Tibial artery (tissue), 4 donors: Measurements from ENCODE around the gene CREB3L2.
"Not testable (repeated sequence)": the region's sequence is repeated elsewhere in the genome, so short reads cannot be mapped to it uniquely, and the experiment has no call there.

Source experiments
- DNase-seq, 2 donors: peaks; one replicate each; pipeline ENCODE4 v3.0.0-alpha.2; 2019
- H3K27ac ChIP-seq, 2 donors: fragments of 200-600 bp; sonication (generic) in 1 of 2; 1 replicate in 1 of 2; 2 replicates in 1 of 2; pipeline ENCODE4 v1.5.1; 2018 to 2019; ENCODE audit warnings: mild to moderate bottlenecking in 1 of 2
- H3K27me3 ChIP-seq, 2 donors: fragments of 200-600 bp; sonication (generic) in 1 of 2; one replicate each; pipeline versions ENCODE4 v1.5.1 to v1.6.0; 2016 to 2019
- H3K36me3 ChIP-seq, 3 donors: fragments of 200-600 bp; sonication (generic) in 2 of 3; one replicate each; pipeline ENCODE4 v1.5.1; 2016 to 2019; ENCODE audit warnings: mild to moderate bottlenecking in 2 of 3
- H3K4me1 ChIP-seq, 4 donors: fragments of 200-600 bp; sonication (generic) in 2 of 4; 1 replicate in 3 of 4; 2 replicates in 1 of 4; pipeline ENCODE4 v1.5.1; 2016 to 2019
- H3K4me3 ChIP-seq, 2 donors: fragments of 200-600 bp; sonication (generic) in 1 of 2; 1 replicate in 1 of 2; 2 replicates in 1 of 2; pipeline ENCODE4 v1.5.1; 2018 to 2019; ENCODE audit warnings: mild to moderate bottlenecking in 2 of 2
- H3K9me3 ChIP-seq, 3 donors: fragments of 200-600 bp; sonication (generic) in 1 of 3; one replicate each; pipeline ENCODE4 v1.5.1; 2016 to 2019
- intact Hi-C: fragments of 100-400 bp; cut with DNase I; formaldehyde crosslinking; loops from one replicate; pipeline ENCODE4 v1.15.0; 2023; ENCODE audit warnings: low total_unique reads
- TF ChIP-seq, protein P1 (sequence below), 2 experiments: fragments of 200-600 bp in 1 of 2; fragments of 450-650 bp in 1 of 2; IDR thresholded peaks; one replicate each; pipeline ENCODE4 v1.5.1; 2017 to 2019; ENCODE audit warnings: antibody characterized with exemption in 2 of 2, mild to moderate bottlenecking in 1 of 2, moderate library complexity in 1 of 2

The CREB3L2 gene

DNA sequence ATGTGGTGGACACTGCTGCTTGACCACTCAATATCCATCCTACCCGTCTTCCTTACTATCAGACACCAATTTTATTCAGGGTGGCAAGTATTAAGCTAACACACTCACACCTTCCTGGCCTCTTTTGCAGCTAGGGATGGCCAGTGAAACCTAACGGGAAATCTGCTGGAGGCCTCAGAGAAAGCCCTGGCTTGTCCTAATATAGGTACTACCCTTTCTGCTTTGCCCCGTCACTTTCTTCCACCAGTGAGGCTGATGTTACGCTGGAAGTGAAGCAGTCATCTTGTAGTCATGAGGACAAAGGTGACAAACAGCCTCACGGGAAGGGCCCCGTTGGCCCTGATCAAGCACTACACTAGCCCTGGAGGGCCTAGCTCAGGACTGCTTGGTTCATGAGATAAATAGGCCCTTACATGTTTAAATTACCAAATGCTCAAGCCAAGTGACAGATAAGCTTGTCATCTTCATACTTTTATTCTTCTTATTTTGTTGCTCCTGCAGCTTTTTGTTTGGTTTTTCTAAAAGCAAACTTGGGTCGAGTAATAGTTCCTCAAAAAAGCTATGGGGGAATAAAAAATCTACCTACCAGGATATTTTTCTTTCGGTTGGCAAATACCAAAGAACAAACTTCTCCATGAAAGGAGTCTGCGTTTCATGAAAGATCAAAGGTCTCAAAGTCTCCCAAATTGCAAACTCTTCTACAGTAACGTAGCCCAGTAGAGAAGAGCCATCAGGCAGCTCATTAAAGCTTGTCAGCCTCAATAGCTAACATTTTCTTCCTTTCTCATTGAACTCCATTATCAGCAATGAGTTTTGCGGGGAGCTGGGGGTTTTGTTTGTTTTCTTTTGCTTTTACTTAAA lies 17.5 kb downstream of the CREB3L2 start:
- intact Hi-C loops = no loop called here
- TF ChIP-seq, protein P1, sequence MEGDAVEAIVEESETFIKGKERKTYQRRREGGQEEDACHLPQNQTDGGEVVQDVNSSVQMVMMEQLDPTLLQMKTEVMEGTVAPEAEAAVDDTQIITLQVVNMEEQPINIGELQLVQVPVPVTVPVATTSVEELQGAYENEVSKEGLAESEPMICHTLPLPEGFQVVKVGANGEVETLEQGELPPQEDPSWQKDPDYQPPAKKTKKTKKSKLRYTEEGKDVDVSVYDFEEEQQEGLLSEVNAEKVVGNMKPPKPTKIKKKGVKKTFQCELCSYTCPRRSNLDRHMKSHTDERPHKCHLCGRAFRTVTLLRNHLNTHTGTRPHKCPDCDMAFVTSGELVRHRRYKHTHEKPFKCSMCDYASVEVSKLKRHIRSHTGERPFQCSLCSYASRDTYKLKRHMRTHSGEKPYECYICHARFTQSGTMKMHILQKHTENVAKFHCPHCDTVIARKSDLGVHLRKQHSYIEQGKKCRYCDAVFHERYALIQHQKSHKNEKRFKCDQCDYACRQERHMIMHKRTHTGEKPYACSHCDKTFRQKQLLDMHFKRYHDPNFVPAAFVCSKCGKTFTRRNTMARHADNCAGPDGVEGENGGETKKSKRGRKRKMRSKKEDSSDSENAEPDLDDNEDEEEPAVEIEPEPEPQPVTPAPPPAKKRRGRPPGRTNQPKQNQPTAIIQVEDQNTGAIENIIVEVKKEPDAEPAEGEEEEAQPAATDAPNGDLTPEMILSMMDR (IDR thresholded peaks at IDR 0.05) = no peak
- no peaks in the 10 kb centered on the region for H3K27me3 ChIP-seq
- peak overlapping the region; percentile 86 to 96 for H3K27ac ChIP-seq
- DNase-seq = no peak
- peaks cover 7 to 100% (median 95%) of the 10 kb centered on the region in 4 donors for H3K4me1 ChIP-seq
- peak overlapping the region in 1 of 2 donors; percentile 3 for H3K4me3 ChIP-seq
- no peaks in the 10 kb centered on the region for H3K36me3 ChIP-seq
- no peaks in the 10 kb centered on the region for H3K9me3 ChIP-seq

DNA sequence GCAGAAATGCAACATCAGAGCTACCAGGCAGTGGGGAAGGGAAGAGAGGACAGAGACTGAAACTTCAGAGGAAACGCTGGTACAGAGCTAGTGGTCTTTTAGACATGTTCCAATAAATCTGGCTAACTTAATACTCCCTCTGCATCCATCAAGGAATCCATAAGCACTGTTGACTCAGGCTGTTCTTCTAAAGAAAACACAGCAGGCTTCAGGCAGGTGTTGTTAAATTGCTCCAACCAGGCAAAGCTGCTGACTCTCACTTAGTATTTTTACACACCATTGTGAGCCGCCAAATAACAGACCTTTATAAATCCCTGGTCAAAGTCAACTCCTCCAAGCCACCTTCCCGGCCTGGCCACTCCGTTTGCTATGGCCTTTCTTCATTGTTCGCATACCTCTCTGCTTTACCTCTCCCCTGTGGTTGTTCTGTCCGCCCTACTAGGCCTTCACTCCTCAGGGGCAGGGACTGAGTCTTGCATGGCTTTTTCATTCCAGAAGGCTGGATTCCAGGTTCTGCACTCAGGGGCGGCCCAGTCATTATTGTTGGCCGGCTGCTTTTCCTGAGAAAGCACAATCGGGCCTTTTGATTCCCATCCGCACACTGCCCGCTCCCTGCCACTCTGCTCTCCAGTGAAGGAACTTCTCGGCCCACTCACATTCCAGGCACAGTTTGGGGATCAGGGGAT lies 18.4 kb downstream of the CREB3L2 start:
- H3K27me3 ChIP-seq = no peaks in the 10 kb centered on the region
- no peaks in the 10 kb centered on the region for H3K9me3 ChIP-seq
- H3K36me3 ChIP-seq = no peaks in the 10 kb centered on the region
- peaks cover 7 to 100% (median 95%) of the 10 kb centered on the region in 4 donors for H3K4me1 ChIP-seq
- intact Hi-C loops = no loop called here
- H3K4me3 ChIP-seq = peak overlapping the region in 1 of 2 donors; percentile 3
- peak; percentile 62 to 87 for DNase-seq
- H3K27ac ChIP-seq = peak overlapping the region; percentile 86 to 96
- TF ChIP-seq, protein P1 (IDR thresholded peaks at IDR 0.05) = no peak

DNA sequence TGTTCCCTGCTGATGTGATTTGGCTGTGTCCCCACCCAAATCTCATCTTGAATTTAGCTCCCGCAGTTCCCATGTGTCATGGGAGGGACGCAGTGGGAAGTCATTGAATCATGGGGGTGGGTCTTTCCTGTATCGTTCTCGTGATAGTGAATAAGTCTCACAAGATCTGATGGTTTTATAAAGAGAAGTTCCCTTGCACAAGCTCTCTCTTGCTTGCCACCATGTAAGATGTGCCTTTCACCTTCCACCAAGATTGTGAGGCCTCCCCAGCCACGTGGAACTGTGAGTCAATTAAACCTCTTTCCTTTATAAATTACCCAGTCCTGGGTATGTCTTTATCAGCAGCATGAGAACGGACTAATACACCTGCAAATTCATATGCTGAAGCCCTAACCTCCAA lies 19.5 kb downstream of the CREB3L2 start:
- peak overlapping the region; percentile 86 to 96 for H3K27ac ChIP-seq

DNA sequence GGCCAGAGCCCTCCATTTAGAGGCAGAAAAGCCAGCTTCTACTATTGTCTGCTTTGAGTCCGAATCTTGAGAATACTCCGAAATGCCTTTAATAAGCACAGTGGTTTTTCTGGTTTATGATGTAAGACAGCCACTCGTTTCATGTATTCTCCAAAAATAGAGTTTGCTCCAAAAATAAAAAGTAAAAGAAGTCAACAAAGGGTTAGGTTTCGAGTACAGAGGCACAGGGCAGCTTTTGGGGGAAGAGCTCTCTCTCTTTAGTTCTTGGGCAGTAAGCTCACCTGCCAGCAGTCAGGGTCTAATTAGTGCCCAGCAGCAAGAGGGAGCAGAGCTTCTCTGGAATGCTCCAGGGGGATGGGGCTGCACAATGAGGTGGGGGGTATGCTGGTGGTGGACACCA lies 20.2 kb downstream of the CREB3L2 start:
- DNase-seq = no peak
- Histone ChIP-seq H3K9me3 (no peaks in the 10 kb centered on the region), H3K27me3 (no peaks in the 10 kb centered on the region), H3K27ac (peak overlapping the region; percentile 86 to 96), H3K4me1 (peaks cover 4 to 100% (median 92%) of the 10 kb centered on the region in 4 donors), H3K4me3 (no peak overlapping the region), H3K36me3 (peaks cover 0 to 3% (median 0%) of the 10 kb centered on the region in 3 donors)
- intact Hi-C loops = no loop called here
- TF ChIP-seq, protein P1 (IDR thresholded peaks at IDR 0.05) = no peak

More for the DNA sequence above, 19.5 kb downstream of the CREB3L2 start:
- H3K9me3 ChIP-seq, H3K4me3 ChIP-seq, DNase-seq, intact Hi-C loops, H3K27me3 ChIP-seq, H3K36me3 ChIP-seq: not testable (repeated sequence)
- peaks cover 4 to 100% (median 93%) of the 10 kb centered on the region in 4 donors for H3K4me1 ChIP-seq

DNA sequence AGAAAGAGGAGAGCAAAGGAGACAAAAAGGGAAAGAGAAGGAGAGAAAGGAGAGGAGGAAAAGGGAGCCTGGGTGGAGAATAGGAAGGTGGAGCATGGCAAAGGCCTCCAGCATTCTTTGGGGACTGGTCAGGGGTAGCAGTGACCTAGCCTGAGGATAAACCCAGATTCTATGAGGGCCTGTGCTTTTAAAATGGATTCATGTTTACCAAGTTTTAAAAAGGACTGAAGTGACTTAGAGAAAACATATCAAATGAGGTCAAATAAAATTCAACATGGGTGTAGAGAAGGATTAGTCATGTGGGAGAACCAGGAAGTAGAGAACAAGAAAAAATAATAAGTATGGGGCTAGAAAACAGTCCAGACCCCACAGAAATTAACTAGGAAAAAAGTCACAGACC lies 20.7 kb downstream of the CREB3L2 start:
- no peak overlapping the region for H3K4me3 ChIP-seq
- TF ChIP-seq, protein P1 (IDR thresholded peaks at IDR 0.05) = no peak
- peak overlapping the region; percentile 86 to 96 for H3K27ac ChIP-seq
- H3K9me3 ChIP-seq = no peaks in the 10 kb centered on the region
- H3K27me3 ChIP-seq = no peaks in the 10 kb centered on the region
- H3K36me3 ChIP-seq = peaks cover 0 to 3% (median 0%) of the 10 kb centered on the region in 3 donors
- DNase-seq = no peak
- peaks cover 4 to 100% (median 90%) of the 10 kb centered on the region in 4 donors for H3K4me1 ChIP-seq
- intact Hi-C loops = no loop called here

GRCh38 chr7:137980308-137980707 lies 21.6 kb downstream of the CREB3L2 start:
- DNase-seq = no peak
- Histone ChIP-seq H3K4me1 (peaks cover 4 to 100% (median 89%) of the 10 kb centered on the region in 4 donors), H3K9me3 (no peaks in the 10 kb centered on the region), H3K4me3 (no peak overlapping the region), H3K36me3 (peaks cover 0 to 3% (median 0%) of the 10 kb centered on the region in 3 donors), H3K27me3 (no peaks in the 10 kb centered on the region), H3K27ac (peak overlapping the region; percentile 86 to 96)
- TF ChIP-seq, protein P1 (IDR thresholded peaks at IDR 0.05) = no peak
- intact Hi-C loops = no loop called here
